ENCODE measurements around the gene DTNBP1.

DNA sequence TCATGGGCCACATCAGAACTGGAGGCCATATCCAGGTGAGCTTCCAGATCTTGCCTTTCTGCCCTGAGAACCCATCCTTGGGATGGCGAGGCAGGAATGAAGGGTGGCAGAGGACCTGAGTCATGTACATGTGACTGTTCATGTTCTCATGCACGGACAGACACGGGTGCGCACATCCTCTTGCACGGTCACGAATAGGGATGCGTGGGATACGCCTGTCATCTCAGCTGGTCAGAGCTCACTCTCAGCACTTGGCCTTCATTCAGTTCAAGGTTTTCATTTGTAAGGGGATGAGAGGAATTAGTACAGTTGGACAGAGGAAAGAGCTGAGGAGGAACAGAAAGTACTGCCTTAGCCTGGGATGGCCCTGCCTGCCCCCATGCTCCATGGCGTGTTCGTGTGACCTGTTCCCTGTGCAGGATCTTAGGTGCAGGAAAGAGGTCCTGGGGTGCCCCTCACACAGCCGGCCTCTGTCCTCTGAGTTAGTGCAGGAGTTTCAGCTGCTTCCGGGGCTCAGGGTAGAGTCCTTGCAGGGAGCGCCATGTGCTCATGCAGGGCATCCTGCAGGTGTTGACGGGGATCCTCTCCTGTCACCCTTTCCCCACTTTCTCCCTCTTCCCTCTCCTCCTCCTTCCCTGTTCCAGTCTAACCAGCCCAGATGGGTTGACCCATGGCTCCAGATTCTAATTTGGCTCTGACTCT is 173.4 kb downstream of the DTNBP1 start:
- TF ChIP-seq, protein P1, sequence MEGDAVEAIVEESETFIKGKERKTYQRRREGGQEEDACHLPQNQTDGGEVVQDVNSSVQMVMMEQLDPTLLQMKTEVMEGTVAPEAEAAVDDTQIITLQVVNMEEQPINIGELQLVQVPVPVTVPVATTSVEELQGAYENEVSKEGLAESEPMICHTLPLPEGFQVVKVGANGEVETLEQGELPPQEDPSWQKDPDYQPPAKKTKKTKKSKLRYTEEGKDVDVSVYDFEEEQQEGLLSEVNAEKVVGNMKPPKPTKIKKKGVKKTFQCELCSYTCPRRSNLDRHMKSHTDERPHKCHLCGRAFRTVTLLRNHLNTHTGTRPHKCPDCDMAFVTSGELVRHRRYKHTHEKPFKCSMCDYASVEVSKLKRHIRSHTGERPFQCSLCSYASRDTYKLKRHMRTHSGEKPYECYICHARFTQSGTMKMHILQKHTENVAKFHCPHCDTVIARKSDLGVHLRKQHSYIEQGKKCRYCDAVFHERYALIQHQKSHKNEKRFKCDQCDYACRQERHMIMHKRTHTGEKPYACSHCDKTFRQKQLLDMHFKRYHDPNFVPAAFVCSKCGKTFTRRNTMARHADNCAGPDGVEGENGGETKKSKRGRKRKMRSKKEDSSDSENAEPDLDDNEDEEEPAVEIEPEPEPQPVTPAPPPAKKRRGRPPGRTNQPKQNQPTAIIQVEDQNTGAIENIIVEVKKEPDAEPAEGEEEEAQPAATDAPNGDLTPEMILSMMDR (conservative IDR thresholded peaks at IDR 0.05; ENCODE audit: low read depth, low read length) = no peak
- no peak for TF ChIP-seq EZH2 (IDR thresholded peaks at IDR 0.05; ENCODE audit: borderline replicate concordance, low read depth, low read length, poor library complexity, severe bottlenecking)

All from A673 (cell line).